Right atrium auricular region (tissue), 2 donors: ENCODE measurements around the gene MYO1E. TPM values are rescaled to one million over a fixed set of nuclear protein-coding genes. Genes with fewer than 3 reads are reported as not detected.

Experiments used
- DNase-seq: peaks from one replicate; pipeline ENCODE4 v3.0.0-alpha.2; 2019; ENCODE audit warnings: low spot score
- H3K27ac ChIP-seq, 2 donors: fragments of 200-600 bp; sonication (generic); 1 replicate in 1 of 2; 2 replicates in 1 of 2; pipeline ENCODE4 v1.5.1; 2016 to 2019
- H3K27me3 ChIP-seq, 2 donors: fragments of 200-600 bp; sonication (generic); one replicate each; pipeline versions ENCODE4 v1.5.1 to v1.6.0; 2017 to 2019
- H3K36me3 ChIP-seq: fragments of 200-600 bp; sonication (generic); one replicate; pipeline ENCODE4 v1.5.1; 2016
- H3K4me1 ChIP-seq, 2 donors: fragments of 200-600 bp; sonication (generic); one replicate each; pipeline versions ENCODE4 v1.5.1 to v1.6.0; 2017 to 2019
- H3K4me3 ChIP-seq, 2 donors: fragments of 200-600 bp; sonication (generic); 1 replicate in 1 of 2; 2 replicates in 1 of 2; pipeline ENCODE4 v1.5.1; 2017 to 2019; ENCODE audit warnings: mild to moderate bottlenecking in 1 of 2, moderate library complexity in 1 of 2
- H3K9me3 ChIP-seq, 2 donors: fragments of 200-600 bp; sonication (generic); one replicate each; pipeline ENCODE4 v1.5.1; 2019
- total RNA-seq, 2 donors: library from RNA; depleted of rRNA; stranded (reverse); fragments of >200 nt; gene quantifications; one replicate each; pipeline ENCODE4 v1.1.0, GENCODE V29; 2016
- TF ChIP-seq, protein P1 (sequence below), 2 donors: fragments of 200-600 bp; sonication (generic); IDR thresholded peaks; one replicate each; pipeline ENCODE4 v1.5.1; 2019; ENCODE audit warnings: antibody characterized with exemption in 2 of 2

The MYO1E gene
- total RNA-seq, 2 donors from 2014 or later, result 9.6 to 17.2 TPM

DNA sequence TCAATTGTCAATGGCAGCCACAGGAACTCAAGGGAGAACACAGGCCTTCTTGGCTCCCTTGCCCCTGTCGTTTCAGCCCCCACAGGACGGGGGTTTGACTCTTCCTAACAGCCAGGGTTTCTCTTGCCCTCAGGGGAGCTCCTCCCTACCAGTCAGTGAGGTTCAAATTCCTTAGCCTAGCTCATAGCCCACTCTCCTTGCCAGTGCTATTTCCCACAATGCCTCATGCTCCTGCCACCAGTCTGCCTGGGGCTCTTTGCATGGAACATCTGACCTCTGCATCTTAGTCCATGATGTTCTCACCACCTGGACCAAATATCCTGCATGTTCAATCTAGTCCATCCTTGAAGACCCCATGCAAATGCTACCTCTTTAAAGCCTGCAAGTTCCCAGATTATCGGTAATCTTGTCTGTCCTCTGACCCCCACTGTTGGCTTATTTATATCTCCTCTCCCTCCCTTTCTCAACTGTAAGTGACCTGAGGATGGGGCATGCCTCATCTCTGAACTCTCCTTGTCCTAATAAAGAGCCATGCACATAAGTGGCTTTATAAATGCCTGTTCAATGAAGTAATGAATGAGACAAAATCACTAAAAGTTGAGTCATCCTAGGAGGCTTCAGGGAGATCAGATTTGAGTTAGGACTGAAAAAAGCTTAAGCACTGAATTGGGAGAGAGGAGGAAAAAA, 78.0 kb downstream of the MYO1E start:
- no peak for DNase-seq
- Histone ChIP-seq H3K27me3 (no peaks in the 10 kb centered on the region), H3K9me3 (no peaks in the 10 kb centered on the region), H3K4me3 (no peak overlapping the region), H3K36me3 (no peaks in the 10 kb centered on the region), H3K27ac (peak overlapping the region; percentile 57 to 62), H3K4me1 (peaks cover 0 to 35% of the 10 kb centered on the region in 2 donors)
- TF ChIP-seq, protein P1, sequence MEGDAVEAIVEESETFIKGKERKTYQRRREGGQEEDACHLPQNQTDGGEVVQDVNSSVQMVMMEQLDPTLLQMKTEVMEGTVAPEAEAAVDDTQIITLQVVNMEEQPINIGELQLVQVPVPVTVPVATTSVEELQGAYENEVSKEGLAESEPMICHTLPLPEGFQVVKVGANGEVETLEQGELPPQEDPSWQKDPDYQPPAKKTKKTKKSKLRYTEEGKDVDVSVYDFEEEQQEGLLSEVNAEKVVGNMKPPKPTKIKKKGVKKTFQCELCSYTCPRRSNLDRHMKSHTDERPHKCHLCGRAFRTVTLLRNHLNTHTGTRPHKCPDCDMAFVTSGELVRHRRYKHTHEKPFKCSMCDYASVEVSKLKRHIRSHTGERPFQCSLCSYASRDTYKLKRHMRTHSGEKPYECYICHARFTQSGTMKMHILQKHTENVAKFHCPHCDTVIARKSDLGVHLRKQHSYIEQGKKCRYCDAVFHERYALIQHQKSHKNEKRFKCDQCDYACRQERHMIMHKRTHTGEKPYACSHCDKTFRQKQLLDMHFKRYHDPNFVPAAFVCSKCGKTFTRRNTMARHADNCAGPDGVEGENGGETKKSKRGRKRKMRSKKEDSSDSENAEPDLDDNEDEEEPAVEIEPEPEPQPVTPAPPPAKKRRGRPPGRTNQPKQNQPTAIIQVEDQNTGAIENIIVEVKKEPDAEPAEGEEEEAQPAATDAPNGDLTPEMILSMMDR (IDR thresholded peaks at IDR 0.05), result no peak

DNA sequence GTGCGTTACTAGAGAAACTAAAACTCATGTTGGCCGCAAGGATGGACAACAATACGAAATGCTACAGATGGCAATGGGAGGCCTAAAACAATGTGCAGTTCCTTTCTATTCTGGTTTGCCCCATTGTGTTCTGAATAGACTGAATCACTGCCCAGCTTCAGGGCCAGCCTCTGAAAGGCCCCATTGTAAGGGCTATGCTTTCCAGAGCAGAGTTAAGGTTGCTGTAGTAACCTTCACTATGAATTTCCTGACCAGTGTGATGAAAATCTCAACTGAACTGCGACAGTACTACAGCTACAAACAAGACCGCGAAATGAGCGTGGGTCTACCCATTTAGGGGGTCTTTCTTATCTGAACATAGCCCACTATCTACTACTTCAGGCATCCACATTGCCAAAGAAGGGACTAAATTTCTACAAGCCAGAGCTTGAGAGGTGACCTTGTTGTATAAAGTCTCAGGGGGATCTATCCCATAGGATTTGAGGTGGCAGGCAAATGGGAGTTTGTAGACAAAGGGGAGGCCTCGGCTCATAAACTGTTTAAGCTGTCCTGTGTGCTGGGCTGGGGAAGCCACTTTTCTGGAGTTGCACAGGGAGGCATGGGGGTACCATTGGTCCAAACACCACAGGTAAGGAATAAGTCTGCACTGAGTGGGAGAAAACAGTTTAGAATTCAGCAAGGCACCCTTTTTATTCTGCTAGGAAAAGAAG, 80.1 kb downstream of the MYO1E start:
- no peaks in the 10 kb centered on the region for H3K36me3 ChIP-seq
- H3K27ac ChIP-seq, result peak overlapping the region; percentile 12 to 35
- H3K27me3 ChIP-seq, result no peaks in the 10 kb centered on the region
- peaks cover 0 to 33% of the 10 kb centered on the region in 2 donors for H3K4me1 ChIP-seq
- no peaks in the 10 kb centered on the region for H3K9me3 ChIP-seq
- no peak for DNase-seq
- no peak overlapping the region for H3K4me3 ChIP-seq
- TF ChIP-seq, protein P1 (IDR thresholded peaks at IDR 0.05), result no peak

- TF ChIP-seq, protein P1 (IDR thresholded peaks at IDR 0.05), result no peak
- Histone ChIP-seq H3K27ac (no peak overlapping the region), H3K27me3 (no peaks in the 10 kb centered on the region), H3K4me3 (no peak overlapping the region), H3K36me3 (no peaks in the 10 kb centered on the region), H3K9me3 (no peaks in the 10 kb centered on the region), H3K4me1 (peaks cover 0 to 28% of the 10 kb centered on the region in 2 donors)
- DNase-seq, result no peak
Measured at GRCh38 chr15:59291213-59291549, 81.5 kb downstream of the MYO1E start.

DNA sequence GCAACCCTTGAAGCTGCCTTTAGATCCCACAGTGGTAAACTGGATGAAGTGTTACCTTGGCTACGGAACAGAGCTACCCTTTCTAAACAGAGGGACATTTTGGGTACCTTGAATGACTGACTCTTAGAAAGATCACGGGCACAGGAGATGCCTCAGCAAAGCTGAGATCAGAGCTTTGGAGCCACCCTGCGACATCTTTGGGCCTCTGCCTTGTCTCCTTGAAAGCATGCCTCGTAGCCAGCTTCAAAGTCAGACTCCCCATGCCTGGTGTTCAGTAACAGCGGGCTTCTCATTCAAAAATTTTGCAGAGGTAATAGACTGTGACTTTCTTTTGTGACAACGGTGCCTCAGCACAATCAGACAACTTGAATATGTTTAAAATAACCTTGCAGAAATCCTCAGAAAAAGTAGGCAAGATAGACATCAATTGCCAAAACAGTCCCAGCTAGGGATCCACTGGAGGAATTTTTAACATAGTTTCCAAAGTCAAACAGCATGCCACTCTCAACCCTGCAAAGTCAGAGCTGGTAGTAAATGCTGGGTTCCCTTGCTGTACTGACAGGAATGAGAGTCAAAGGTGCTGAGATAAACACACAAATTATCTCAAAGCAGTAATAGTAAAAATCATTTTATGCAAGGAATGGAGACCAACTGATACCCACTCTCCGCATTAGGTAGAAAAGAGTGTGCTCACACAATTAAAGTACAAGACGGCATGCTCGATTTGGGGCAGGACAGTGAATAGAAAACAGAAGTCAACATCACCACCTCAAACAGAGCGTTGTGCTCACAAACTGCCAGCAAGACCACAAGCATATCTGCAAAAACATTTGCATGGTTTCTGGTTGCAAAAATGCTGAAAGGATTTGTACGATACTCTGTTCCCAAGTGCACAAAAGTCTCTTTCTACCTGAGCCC, 82.1 kb downstream of the MYO1E start:
- Histone ChIP-seq H3K4me1 (peaks cover 0 to 22% of the 10 kb centered on the region in 2 donors), H3K27me3 (no peaks in the 10 kb centered on the region), H3K36me3 (no peaks in the 10 kb centered on the region), H3K9me3 (no peaks in the 10 kb centered on the region), H3K4me3 (no peak overlapping the region), H3K27ac (no peak overlapping the region)
- TF ChIP-seq, protein P1 (IDR thresholded peaks at IDR 0.05), result no peak
- DNase-seq, result no peak

- no peak overlapping the region for H3K4me3 ChIP-seq
- peaks cover 0 to 12% of the 10 kb centered on the region in 2 donors for H3K4me1 ChIP-seq
- TF ChIP-seq, protein P1 (IDR thresholded peaks at IDR 0.05), result no peak
- no peaks in the 10 kb centered on the region for H3K27me3 ChIP-seq
- DNase-seq, result no peak
- no peaks in the 10 kb centered on the region for H3K9me3 ChIP-seq
- no peak overlapping the region for H3K27ac ChIP-seq
- no peaks in the 10 kb centered on the region for H3K36me3 ChIP-seq
Measured at GRCh38 chr15:59289574-59289973, 83.1 kb downstream of the MYO1E start.
